KG1 (cell line): ENCODE data around the gene SUGP2.

Source experiments
- DNase-seq: peaks from one replicate; lab custom pipeline; 2025; lab: John Stamatoyannopoulos, UW

The SUGP2 gene

DNA sequence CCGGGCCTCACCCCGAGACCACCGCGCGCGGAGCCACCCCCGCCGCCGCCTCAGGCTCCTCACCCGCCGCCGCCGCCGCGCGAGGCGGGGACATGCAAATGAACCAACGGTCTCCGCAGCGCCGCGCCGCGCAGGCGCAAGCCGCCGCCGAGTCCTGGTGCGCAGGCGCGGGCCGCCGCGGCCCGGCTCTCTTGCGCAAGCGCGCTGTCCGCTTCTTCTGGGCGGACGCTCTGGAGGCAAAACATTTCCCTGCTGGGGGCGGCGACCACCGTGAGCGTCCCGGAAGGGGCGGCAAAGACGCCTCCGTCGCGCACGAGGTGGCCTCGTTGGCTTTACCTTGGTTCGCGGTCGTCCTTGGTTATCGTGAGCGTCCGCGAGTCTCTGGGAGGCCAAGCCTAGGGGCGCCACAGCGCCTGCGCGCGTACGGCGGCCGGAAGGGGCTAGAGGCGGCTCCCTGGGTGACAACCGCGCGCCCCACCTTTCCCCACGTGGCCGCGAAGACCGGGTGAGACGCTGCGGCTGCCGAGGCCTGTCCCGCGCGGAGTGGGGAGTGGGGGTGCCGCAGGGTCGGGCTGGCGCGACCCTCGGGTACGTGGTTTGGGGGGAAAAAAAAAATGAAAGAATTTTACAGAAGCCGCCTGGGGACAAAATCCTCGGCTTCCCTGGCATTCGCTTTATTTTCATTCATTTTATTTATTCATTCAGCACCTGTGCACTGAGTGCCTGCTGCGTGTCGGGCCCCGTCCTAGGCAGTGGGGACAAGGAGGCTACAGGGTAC, at the start of gene SUGP2, which contains the start of gene ARMC6:
TSS of gene SUGP2 (minus strand) at position 92 of the 778 bp plus-strand sequence. CDS start 2,446 bp downstream, outside the sequence.
TSS of gene ARMC6 (plus strand) at position 178 of the 778 bp plus-strand sequence. CDS start 607 bp downstream, outside the sequence.
- DNase-seq = peak; percentile 84

DNA sequence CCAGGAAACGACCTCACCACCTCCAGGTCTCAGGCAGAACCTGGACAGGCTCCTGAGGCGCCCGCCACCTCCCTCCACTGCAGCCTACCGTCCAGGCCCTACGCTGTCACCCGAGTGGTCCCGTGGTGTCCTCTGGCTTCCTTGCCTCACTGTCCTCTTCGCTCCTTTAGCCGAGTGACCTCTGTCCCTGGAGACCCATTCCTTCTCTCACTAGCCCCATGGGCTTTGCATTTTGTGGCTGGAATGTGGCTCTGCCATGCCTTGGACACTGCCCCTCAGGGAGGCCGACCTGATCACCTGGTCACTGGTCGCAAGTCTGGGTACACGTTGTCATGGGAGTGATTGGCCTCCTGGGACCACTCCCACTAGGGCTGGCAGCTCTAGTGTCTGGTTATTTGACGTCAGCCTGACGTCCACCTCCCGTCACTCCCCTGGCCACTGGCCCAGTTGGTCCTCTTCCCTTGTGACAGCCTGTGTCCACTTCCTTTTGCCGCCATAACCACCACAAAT, 48.4 kb upstream of the SUGP2 start:
- no peak for DNase-seq

- no peak for DNase-seq
Measured at GRCh38 chr19:19079571-19079970, 46.3 kb upstream of the SUGP2 start.

GRCh38 chr19:19078801-19079200, 45.5 kb upstream of the SUGP2 start:
- DNase-seq = no peak

DNA sequence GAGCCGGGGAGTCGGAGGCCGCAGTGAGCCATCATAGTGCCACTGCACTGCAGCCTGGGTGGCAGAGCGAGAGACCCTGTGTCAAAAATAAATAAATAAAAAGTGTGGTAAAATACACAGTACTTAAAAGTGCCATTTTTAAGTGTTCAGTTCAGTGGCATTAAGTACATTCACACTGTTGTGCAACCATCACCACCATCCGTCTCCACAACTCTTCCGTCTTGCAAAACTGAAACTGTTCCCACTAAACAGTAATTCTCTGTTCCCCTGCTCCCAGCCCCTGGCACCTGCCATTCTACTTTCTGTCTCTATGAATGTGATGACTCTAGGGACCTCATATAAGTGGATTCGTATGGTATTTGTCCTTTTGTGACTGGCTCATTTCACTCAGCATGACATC, 43.8 kb upstream of the SUGP2 start:
- no peak for DNase-seq

- no peak for DNase-seq
Measured at GRCh38 chr19:19076476-19076875, 43.2 kb upstream of the SUGP2 start.

- no peak for DNase-seq
Measured at GRCh38 chr19:19075126-19075525, 41.8 kb upstream of the SUGP2 start.

- DNase-seq = no peak
Measured at GRCh38 chr19:19074196-19074882, 41.0 kb upstream of the SUGP2 start.

- DNase-seq = no peak
Measured at GRCh38 chr19:19071897-19072296, 38.6 kb upstream of the SUGP2 start.

GRCh38 chr19:19068659-19069654, 35.6 kb upstream of the SUGP2 start:
- no peak for DNase-seq

DNA sequence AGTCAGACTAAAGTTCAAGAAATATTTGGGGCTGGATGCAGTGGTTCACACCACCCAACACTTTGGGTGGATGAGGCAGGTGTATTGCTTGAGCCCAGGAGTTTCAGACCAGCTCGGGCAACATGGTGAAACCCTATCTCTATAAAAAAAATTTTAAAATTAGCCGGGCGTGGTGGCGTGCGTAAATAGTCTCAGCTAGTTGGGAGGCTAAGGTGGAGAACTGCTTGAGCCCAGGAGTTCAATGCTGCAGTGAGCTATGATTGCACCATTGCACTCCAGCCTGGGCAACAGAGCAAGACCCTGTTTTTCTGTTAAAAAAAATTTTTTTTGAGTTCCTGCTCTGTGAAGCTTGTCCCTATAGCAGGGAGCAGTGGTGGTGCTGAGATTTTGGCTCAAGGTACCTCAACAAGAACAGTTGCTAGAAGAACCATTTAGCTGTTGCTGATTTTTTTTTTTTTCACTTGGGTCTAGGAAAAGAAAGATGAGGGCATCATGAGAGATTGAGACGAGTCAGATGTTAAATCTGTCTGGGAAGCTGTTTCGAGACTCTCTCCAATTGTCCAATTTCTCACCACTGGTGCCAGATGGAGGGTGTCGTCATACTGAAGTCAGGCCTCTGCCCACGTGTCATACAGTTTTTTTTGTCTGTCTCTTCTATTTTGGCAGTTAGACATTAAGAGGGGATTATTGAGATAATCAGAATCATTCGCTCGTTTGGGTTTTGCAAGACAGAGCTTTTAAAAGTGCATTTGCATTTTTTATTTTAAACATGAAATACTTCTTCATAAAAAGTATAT, 34.2 kb upstream of the SUGP2 start:
- no peak for DNase-seq

DNA sequence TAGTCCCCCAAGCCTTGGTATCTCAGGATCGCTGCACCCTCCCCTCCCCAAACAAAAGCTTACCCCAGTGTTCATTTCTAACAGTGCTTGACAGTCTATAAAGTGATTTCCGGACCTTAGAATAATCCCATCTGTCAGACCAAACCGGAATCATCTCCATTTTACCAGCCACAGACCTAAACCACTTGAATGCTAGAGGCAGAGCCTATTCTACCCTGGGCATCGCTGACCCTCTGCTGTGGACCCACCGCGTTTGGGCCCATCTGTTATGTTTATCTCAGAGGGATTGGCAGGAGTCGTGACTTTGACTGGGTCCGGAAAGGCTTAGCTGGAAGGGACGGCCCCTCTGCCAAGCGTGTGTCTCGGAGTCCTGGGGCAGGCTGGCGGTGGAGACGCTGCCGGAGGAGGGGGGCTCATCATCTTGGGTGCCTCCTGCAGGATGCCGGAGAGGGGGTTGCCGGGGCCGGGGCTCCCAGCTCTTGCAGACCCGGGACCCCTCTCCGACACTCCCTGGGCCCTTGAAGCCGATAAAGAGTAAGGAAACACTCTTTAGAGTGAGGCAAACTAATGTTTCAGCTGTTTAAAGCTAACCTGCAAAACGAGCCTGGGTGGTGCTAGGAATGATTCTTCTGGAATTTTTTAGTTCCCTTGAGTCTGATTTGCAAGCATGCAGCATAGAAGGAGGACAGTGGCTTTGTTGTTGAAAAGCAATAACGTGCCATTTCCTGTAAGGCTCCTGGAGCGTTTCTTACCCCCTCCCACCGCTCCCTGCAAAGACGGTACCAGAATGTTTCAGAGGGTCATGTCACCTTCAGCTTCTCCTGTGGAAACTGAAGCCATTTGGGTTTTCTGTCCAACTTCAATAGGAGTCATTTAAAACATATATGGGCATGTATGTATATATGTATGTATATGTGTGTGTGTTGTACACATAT, 31.8 kb upstream of the SUGP2 start:
- peak; percentile 17 for DNase-seq

DNA sequence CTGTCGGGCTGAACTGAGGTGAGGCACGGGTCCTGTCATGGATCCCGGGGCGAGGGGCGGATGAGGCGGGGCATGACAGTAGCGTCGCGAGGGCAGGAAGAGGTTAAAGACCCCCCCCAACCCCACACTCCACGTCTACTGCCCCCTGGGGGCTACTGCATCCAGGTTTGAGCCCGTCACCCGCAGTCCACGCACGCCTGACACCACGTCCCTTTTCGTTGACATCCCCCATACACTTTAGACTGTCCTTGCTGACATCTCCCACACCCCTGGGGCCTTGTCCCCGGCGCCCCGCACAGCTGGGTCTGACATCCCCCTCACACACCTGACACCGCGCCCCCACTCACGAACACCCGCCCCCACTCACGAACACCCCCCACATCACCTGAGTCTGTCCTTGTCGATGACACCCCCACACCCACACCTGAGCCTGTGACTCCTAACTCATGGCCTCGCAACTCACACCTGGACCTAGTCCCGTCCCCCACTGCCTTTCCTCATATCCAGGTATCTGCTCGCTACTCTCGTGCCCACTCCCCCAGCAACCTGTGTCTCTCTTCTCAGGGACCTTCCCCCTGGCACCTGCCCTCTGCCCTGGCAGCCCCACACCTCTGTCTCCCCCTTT, 30.9 kb upstream of the SUGP2 start:
- DNase-seq = peak; percentile 78

DNA sequence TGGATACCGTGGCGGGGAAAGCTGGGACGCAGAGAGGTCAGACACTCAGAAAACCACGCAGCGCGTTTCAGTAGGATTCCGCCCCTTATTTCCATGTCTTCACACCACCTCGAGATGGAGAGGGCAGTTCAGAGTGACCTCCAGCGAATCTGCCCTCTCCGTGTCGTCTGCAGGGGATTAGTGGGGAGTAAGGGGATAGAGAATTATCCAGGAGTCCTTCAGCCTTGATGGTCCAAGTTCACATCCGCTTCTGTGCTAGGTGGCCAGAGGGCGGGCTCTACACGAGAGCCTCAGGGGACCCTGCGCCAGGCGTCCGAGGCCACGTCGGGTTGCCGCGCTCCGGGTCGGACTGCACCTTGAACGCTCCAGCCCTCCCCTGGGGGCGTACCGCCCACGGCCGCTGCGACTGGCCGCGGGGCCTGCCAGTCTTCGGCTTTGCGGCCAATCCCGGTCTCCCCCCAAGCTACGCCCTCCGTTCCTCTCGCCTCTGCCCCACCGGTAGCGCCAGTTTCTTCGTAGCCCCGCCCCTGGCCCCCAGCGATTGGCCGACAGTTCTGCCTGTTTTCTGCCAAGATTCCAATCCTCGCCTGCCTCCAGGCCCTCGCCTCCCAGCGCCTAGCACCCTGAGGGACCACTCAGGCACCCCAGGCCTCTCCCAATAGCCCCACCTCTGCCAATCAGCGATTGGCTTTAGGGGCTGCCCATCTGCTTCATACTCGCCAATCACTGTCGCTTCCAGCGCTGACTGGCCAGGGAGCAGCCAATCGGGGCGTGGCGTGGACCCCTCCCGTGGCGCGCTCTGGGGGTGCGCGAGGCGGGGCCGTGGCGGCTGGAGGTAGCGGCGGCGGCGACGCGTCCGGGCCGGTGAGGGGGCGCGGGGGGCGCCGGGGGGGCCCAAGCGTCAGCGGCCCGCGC, 30.1 kb upstream of the SUGP2 start, which contains the start of gene SLC25A42:
TSS of gene SLC25A42 (plus strand) at position 812 of the 915 bp plus-strand sequence. CDS start 32,131 bp downstream, outside the sequence.
- peak; percentile 95 for DNase-seq

GRCh38 chr19:19062454-19063182, 29.3 kb upstream of the SUGP2 start:
- DNase-seq = no peak

DNA sequence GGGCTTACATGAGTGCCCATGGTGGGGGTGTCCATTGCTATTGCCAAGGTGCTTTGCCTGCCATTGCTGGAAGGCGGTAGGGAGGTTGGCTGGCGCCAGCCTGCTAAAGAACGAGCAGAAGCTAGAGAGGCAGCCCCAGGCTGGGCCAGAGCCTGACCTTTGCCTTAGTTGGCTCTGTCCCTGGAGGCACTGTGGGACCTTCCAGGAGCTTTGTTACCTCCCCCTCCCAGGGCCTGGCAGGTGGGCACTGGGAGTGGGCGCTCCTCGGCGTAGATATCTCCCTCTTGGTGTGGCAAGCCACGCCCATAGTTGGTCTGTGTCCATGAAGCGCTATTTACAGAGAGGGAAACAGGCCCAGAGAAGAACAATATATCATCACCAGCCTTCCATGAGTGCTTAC, 28.2 kb upstream of the SUGP2 start:
- no peak for DNase-seq

DNA sequence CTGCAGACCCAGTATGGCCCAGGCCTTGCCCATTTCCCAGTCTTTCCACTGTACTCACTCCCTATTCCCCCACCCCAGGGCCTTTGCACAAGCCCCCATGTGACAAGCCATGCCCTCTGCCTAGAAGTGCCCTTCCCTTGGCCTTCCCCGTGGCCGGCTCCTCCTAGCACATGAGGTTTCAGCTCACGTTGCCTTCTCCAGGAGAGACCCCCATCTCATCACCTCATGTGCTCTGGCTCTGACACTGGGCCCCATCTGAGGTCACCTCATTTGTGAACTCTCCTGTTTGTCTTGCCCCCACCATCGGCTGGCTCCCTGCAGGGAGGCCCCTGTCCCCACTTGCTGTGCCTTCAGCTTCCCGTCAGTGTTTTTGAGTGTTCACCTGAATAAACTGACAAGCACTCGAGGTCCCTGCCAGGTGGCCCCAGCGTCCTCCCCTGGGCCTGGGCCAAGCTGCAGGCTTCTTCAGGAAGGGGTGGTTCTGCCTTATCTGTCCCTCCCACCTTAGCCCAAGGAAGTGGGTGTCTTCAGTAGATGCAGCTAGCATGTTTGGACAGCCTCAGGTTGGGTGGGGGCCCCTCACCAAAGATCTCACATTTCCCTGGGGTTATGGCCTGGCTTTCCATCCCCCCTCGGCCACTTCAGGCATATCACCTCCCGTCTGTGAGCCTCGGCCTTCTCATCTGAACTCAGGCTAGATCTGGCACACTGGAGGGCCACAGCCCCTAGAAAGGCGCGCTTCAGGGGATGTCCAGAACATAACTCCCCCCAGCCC, 26.7 kb upstream of the SUGP2 start:
- no peak for DNase-seq
